ENCODE measurements around the gene DCUN1D5.
A peak's percentile ranks its signal among the peaks of the same experiment; 100 is the strongest.

Gene DCUN1D5

DNA sequence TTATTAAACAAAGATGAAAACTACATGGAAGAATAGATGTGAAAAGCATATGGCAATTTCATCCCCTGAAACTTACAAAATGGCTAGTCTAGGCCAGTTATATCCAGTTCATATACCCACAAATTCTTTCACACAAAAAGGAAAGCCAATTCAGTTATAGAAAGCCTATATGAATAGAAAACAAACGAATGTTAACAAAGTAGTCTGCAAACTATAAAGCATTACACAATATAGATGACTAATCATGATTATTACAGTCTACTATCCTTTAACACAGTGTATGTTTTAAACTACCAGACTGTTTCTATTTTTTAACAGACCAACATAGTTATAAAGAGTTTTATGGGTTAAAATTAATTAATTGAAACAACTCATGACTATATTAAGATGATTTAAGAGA, 12.1 kb downstream of the DCUN1D5 start:
- DNase-seq (ENCODE audit: low read depth in 1 of 2, low spot score in 1 of 2), result peak in 1 of 2 experiments; percentile 34
- no peak overlapping the region for H3K4me3 ChIP-seq (replicated peaks; ENCODE audit: insufficient read depth, low read length)
- no peaks in the 10 kb centered on the region for H3K27me3 ChIP-seq (ENCODE audit: insufficient read depth, poor library complexity, severe bottlenecking)
- TF ChIP-seq GABPA (IDR thresholded peaks at IDR 0.05; ENCODE audit: low read depth), result no peak
- TF ChIP-seq SPI1 (IDR thresholded peaks at IDR 0.05; ENCODE audit: borderline replicate concordance, low read depth), result no peak
- TF ChIP-seq, protein P1, sequence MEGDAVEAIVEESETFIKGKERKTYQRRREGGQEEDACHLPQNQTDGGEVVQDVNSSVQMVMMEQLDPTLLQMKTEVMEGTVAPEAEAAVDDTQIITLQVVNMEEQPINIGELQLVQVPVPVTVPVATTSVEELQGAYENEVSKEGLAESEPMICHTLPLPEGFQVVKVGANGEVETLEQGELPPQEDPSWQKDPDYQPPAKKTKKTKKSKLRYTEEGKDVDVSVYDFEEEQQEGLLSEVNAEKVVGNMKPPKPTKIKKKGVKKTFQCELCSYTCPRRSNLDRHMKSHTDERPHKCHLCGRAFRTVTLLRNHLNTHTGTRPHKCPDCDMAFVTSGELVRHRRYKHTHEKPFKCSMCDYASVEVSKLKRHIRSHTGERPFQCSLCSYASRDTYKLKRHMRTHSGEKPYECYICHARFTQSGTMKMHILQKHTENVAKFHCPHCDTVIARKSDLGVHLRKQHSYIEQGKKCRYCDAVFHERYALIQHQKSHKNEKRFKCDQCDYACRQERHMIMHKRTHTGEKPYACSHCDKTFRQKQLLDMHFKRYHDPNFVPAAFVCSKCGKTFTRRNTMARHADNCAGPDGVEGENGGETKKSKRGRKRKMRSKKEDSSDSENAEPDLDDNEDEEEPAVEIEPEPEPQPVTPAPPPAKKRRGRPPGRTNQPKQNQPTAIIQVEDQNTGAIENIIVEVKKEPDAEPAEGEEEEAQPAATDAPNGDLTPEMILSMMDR (IDR thresholded peaks at IDR 0.05; ENCODE audit: insufficient read depth, low read length), result no peak
- TF ChIP-seq POLR2AphosphoS5 (IDR thresholded peaks at IDR 0.05; ENCODE audit: low read depth), result no peak
- TF ChIP-seq, protein P2, sequence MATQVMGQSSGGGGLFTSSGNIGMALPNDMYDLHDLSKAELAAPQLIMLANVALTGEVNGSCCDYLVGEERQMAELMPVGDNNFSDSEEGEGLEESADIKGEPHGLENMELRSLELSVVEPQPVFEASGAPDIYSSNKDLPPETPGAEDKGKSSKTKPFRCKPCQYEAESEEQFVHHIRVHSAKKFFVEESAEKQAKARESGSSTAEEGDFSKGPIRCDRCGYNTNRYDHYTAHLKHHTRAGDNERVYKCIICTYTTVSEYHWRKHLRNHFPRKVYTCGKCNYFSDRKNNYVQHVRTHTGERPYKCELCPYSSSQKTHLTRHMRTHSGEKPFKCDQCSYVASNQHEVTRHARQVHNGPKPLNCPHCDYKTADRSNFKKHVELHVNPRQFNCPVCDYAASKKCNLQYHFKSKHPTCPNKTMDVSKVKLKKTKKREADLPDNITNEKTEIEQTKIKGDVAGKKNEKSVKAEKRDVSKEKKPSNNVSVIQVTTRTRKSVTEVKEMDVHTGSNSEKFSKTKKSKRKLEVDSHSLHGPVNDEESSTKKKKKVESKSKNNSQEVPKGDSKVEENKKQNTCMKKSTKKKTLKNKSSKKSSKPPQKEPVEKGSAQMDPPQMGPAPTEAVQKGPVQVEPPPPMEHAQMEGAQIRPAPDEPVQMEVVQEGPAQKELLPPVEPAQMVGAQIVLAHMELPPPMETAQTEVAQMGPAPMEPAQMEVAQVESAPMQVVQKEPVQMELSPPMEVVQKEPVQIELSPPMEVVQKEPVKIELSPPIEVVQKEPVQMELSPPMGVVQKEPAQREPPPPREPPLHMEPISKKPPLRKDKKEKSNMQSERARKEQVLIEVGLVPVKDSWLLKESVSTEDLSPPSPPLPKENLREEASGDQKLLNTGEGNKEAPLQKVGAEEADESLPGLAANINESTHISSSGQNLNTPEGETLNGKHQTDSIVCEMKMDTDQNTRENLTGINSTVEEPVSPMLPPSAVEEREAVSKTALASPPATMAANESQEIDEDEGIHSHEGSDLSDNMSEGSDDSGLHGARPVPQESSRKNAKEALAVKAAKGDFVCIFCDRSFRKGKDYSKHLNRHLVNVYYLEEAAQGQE (IDR thresholded peaks at IDR 0.05; ENCODE audit: insufficient replicate concordance, low read depth), result no peak
- no peak overlapping the region for H3K27ac ChIP-seq (replicated peaks)

DNA sequence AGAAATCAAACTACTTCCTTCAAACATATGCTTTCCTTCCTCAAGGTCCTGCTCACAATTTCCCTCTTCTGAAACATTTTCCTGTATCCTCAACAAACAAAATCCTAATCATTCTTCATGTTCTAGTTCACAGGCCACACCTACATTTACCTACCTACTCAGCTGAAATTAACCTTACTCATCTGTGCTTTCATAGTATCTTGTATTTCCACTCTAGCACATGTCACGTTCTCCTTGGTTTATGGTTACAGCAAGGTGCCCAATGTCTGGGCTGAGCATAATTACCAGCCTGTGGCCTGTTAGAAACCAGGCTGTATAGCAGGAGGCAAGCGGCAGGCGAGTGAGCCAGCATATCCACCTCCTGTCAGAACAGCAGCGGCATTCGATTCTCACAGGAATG, 13.2 kb downstream of the DCUN1D5 start:
- Histone ChIP-seq H3K4me3 (replicated peaks; ENCODE audit: insufficient read depth, low read length) (no peak overlapping the region), H3K27ac (replicated peaks) (no peak overlapping the region), H3K27me3 (ENCODE audit: insufficient read depth, poor library complexity, severe bottlenecking) (no peaks in the 10 kb centered on the region)
- no peak for DNase-seq (ENCODE audit: low read depth in 1 of 2, low spot score in 1 of 2)
- TF ChIP-seq SPI1 (IDR thresholded peaks at IDR 0.05; ENCODE audit: borderline replicate concordance, low read depth) (no peak), POLR2AphosphoS5 (IDR thresholded peaks at IDR 0.05; ENCODE audit: low read depth) (no peak), GABPA (IDR thresholded peaks at IDR 0.05; ENCODE audit: low read depth) (no peak)
- TF ChIP-seq, protein P2 (IDR thresholded peaks at IDR 0.05; ENCODE audit: insufficient replicate concordance, low read depth), result no peak
- TF ChIP-seq, protein P1 (IDR thresholded peaks at IDR 0.05; ENCODE audit: insufficient read depth, low read length), result no peak

DNA sequence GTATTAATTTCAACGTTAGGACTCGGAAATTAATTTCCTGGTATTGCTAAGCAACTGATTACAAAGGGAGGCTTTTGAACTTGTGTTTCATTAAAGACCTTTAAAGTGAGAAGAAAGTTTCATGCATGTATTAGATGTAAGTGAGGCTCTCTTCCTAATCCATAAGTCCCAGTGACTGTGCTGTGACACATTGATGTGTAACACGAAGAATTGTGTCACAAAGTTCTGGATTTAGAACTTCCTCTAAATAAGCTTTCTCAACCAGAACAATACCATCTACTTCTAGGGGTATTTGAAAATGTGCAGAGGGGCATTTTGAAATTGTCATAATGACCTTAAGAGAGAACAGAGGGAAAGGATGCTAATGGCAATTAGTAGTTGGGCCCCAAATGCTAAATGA, 14.4 kb downstream of the DCUN1D5 start:
- TF ChIP-seq, protein P2 (IDR thresholded peaks at IDR 0.05; ENCODE audit: insufficient replicate concordance, low read depth), result no peak
- no peak overlapping the region for H3K4me3 ChIP-seq (replicated peaks; ENCODE audit: insufficient read depth, low read length)

DNA sequence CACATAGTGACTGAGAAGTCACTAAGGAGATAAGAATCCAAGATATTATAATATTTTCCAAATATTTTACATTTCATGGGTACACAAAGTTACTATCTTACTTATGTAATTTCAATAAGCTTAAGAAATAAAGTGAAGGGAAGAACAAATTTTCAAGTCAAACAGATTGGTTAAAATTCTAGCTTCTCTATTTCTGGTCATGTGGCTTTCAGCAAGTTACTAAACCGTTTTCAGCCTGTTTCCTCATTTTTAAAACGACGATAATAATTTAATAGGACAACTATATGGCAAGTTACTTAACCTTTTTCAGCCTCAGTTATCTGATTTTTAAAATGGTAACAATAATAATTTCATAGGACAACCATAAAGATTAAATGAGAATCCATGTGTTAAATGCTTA, 15.6 kb downstream of the DCUN1D5 start:
- Histone ChIP-seq H3K27me3 (ENCODE audit: insufficient read depth, poor library complexity, severe bottlenecking) (no peaks in the 10 kb centered on the region), H3K27ac (replicated peaks) (peak overlapping the region; percentile 52), H3K4me3 (replicated peaks; ENCODE audit: insufficient read depth, low read length) (no peak overlapping the region)
- DNase-seq (ENCODE audit: low read depth in 1 of 2, low spot score in 1 of 2), result no peak
- peak; percentile 31; the same call in 1 of the 2 replicates for TF ChIP-seq SPI1 (IDR thresholded peaks at IDR 0.05; ENCODE audit: borderline replicate concordance, low read depth)
- TF ChIP-seq GABPA (IDR thresholded peaks at IDR 0.05; ENCODE audit: low read depth), result no peak

More for the DNA sequence above, 14.4 kb downstream of the DCUN1D5 start:
- Histone ChIP-seq H3K27ac (replicated peaks) (peak overlapping the region; percentile 28; the same call in 1 of the 2 replicates), H3K27me3 (ENCODE audit: insufficient read depth, poor library complexity, severe bottlenecking) (no peaks in the 10 kb centered on the region)
- DNase-seq (ENCODE audit: low read depth in 1 of 2, low spot score in 1 of 2), result peak in 1 of 2 experiments; percentile 31
